Central memory CD8-positive, alpha-beta T cell (primary cell): ENCODE data around the gene ESX1.
"Not testable (repeated sequence)": the region's sequence is repeated elsewhere in the genome, so short reads cannot be mapped to it uniquely, and the experiment has no call there.

Experiments
- ATAC-seq: fragments of 150-1000 bp; cut with Tn5 transposase; replicated peaks from 2 replicates; pipeline ENCODE4 v1.10.0; 2022; ENCODE audit warnings: mild to moderate bottlenecking, moderate FRiP score, moderate number of reproducible peaks; ENCODE audit not compliant: poor library complexity, severe bottlenecking; ENCODE audit errors: extremely low read depth
- DNase-seq, 2 donors: peaks; one replicate each; pipeline ENCODE4 v3.0.0; 2021; ENCODE audit warnings: low spot score in 2 of 2
- H3K27ac Mint-ChIP-seq: one replicate; pipeline ENCODE4 v1.8.0; 2022; ENCODE audit warnings: low read depth, mild to moderate bottlenecking, moderate library complexity, mixed read lengths
- H3K27me3 Mint-ChIP-seq: one replicate; pipeline ENCODE4 v1.8.0; 2022; ENCODE audit warnings: mixed read lengths
- H3K36me3 Mint-ChIP-seq: one replicate; pipeline ENCODE4 v1.8.0; 2022; ENCODE audit warnings: mild to moderate bottlenecking, moderate library complexity, mixed read lengths; ENCODE audit not compliant: insufficient read depth
- H3K4me1 Mint-ChIP-seq: one replicate; pipeline ENCODE4 v1.8.0; 2022; ENCODE audit warnings: mixed read lengths
- H3K4me3 Mint-ChIP-seq: one replicate; pipeline ENCODE4 v1.8.0; 2022; ENCODE audit warnings: mild to moderate bottlenecking, moderate library complexity, mixed read lengths
- H3K9me3 Mint-ChIP-seq: one replicate; pipeline ENCODE4 v1.8.0; 2022; ENCODE audit warnings: mixed read lengths

ESX1 gene

GRCh38 chrX:104253567-104254441, 929 bp downstream of the ESX1 start:
- ATAC-seq (no peak), DNase-seq (no peak)
- H3K27ac Mint-ChIP-seq = no peak overlapping the region
- H3K4me3 Mint-ChIP-seq = peak overlapping the region; percentile 43
- peaks cover 6% of the 10 kb centered on the region for H3K4me1 Mint-ChIP-seq
- H3K27me3 Mint-ChIP-seq = peaks cover 26% of the 10 kb centered on the region
- no peaks in the 10 kb centered on the region for H3K9me3 Mint-ChIP-seq
- no peaks in the 10 kb centered on the region for H3K36me3 Mint-ChIP-seq

DNA sequence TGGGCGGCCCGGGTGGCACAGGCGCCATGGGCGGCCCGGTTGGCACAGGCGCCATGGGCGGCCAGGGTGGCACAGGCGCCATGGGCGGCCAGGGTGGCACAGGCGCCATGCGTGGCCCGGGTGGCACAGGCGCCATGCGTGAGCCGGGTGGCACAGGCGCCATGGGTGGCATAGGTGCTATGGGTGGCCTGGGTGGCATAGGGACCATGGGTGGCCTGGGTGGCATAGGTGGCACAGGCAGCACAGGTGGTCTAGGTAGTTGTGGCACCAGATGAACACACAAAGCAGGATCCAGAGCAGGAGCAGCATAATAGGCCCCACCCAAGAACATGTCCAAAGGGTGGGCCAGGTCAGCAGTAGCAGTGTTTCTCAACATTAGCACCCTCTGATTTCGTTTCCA, 4.3 kb downstream of the ESX1 start:
- H3K27ac Mint-ChIP-seq = no peak overlapping the region
- peaks cover 6% of the 10 kb centered on the region for H3K4me1 Mint-ChIP-seq
- H3K9me3 Mint-ChIP-seq = no peaks in the 10 kb centered on the region
- no peak overlapping the region for H3K4me3 Mint-ChIP-seq
- DNase-seq (no peak), ATAC-seq (no peak)
- peaks cover 32% of the 10 kb centered on the region for H3K27me3 Mint-ChIP-seq
- H3K36me3 Mint-ChIP-seq = no peaks in the 10 kb centered on the region

GRCh38 chrX:104230060-104230459, 24.7 kb downstream of the ESX1 start:
- not testable (repeated sequence) for H3K27ac Mint-ChIP-seq, H3K4me3 Mint-ChIP-seq, H3K36me3 Mint-ChIP-seq, H3K4me1 Mint-ChIP-seq, DNase-seq, H3K27me3 Mint-ChIP-seq, H3K9me3 Mint-ChIP-seq, ATAC-seq

- Mint-ChIP-seq H3K27ac (no peak overlapping the region), H3K9me3 (no peaks in the 10 kb centered on the region), H3K4me1 (no peaks in the 10 kb centered on the region), H3K27me3 (no peaks in the 10 kb centered on the region), H3K4me3 (no peak overlapping the region), H3K36me3 (no peaks in the 10 kb centered on the region)
- DNase-seq = no peak
- no peak for ATAC-seq
Observed at GRCh38 chrX:104211187-104211586, 43.5 kb downstream of the ESX1 start.

GRCh38 chrX:104205548-104205947, 49.2 kb downstream of the ESX1 start:
- Mint-ChIP-seq H3K27ac (no peak overlapping the region), H3K4me1 (no peaks in the 10 kb centered on the region), H3K36me3 (no peaks in the 10 kb centered on the region), H3K4me3 (no peak overlapping the region), H3K27me3 (no peaks in the 10 kb centered on the region), H3K9me3 (no peaks in the 10 kb centered on the region)
- DNase-seq (no peak), ATAC-seq (no peak)
